GM18868 (cell line): Measurements from ENCODE around the gene SMYD3.

Source experiments
- ATAC-seq: cut with Tn5 transposase; IDR thresholded peaks from one replicate; pipeline ENCODE4 v1.9.1; 2021; ENCODE audit warnings: mild to moderate bottlenecking, moderate library complexity; ENCODE audit not compliant: unreplicated experiment

SMYD3 gene

DNA sequence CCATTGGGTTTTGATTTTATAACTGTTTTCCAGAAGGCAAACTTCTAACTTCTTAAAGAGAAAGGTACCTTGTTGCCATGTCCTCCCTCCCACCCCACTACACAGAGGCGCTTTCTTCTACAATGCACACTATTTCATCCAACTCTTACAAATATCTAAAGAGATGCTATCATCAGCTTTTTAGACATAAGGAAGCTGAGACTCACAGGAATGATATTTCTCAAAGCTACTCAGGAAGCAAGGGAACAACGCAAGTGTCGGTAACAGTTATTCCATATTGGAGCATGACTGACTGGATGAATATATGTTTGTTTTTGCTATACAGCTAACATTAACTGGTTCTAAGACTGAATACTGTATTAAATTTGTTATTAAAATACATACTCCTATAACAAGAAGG is 318.0 kb downstream of the SMYD3 start:
- ATAC-seq: no peak

- no peak for ATAC-seq
Measured at GRCh38 chr1:246187834-246188372, 319.2 kb downstream of the SMYD3 start.

DNA sequence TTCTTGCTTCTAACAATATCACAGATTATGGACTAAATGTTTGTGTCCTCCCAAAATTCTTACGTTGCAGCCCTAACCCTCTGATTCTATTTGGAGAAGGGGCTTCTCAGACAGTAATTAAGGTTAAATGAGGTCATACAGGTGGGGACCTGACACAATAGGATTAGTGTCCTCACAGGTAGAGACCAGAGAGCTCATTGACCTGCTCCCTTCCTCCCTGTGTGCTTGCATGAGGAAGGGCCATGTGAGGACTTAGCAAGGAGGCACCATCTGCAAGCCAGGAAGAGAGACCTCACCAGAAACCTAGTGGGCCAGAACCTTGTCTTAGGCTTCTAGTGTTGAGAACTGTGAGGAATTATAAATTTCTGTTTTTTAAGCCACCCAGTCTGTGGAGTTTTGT is 322.6 kb downstream of the SMYD3 start:
- no peak for ATAC-seq

GRCh38 chr1:246182149-246182851 is 324.8 kb downstream of the SMYD3 start:
- no peak for ATAC-seq

DNA sequence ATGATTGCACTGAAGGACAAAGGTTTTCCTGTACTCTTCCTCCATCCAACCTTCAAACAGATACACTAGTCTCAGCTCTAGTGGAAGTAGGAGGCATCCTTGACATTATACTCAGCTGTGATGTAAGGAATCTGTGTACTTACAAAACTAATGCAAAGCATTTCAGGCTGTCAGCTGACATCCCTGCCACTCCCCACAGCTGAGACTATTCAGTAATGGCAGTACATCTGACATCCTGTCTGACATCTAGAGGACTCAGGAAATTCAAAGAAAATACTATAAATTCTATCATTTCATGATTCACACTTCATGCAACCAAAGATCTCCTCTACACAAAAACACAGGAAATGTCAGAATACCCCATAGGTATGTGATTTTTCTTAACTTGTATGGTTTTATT is 325.8 kb downstream of the SMYD3 start:
- no peak for ATAC-seq

DNA sequence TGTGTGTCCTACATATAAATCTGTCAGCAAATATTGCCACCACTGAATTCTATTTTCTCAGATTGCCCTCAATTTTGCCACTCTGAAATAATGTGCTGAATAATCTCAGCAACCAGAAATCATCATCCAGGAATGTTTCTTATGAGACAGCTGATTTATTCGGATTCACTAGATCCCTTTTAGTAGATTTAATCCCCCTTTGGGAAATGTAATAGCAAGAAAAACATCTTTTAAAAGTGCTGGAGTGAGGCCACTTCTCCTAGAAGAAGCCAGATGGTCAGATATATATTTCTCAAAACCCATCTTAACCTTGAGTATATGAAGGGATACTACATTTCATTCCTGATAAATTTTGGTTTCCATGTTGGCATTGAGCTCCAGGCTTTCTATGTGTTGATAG is 327.7 kb downstream of the SMYD3 start:
- no peak for ATAC-seq

- no peak for ATAC-seq
Measured at GRCh38 chr1:246178717-246179311, 328.3 kb downstream of the SMYD3 start.

GRCh38 chr1:246176126-246177024 is 330.7 kb downstream of the SMYD3 start:
- no peak for ATAC-seq

GRCh38 chr1:246170574-246171261 is 336.4 kb downstream of the SMYD3 start:
- ATAC-seq: peak; percentile 88

GRCh38 chr1:246169486-246169885 is 337.6 kb downstream of the SMYD3 start:
- ATAC-seq: no peak

GRCh38 chr1:246169019-246169418 is 338.1 kb downstream of the SMYD3 start:
- no peak for ATAC-seq

DNA sequence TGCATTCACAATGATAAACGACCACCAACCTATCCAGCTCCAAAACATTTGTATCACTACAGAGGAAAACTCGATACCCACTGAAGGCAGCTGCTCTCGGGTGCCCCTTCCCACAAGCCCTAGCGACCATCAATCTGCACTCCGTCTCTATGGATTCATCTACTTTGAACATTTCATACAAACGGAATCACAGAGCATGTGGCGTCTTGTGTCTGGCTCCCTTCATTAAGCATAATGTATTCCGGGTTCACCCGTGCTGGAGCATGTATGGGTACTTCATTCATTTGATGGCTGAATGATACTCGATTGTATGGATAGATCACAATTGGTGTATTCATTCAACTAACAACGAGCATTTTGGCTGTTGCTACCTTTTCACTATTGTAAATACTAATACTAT is 340.2 kb downstream of the SMYD3 start:
- no peak for ATAC-seq

DNA sequence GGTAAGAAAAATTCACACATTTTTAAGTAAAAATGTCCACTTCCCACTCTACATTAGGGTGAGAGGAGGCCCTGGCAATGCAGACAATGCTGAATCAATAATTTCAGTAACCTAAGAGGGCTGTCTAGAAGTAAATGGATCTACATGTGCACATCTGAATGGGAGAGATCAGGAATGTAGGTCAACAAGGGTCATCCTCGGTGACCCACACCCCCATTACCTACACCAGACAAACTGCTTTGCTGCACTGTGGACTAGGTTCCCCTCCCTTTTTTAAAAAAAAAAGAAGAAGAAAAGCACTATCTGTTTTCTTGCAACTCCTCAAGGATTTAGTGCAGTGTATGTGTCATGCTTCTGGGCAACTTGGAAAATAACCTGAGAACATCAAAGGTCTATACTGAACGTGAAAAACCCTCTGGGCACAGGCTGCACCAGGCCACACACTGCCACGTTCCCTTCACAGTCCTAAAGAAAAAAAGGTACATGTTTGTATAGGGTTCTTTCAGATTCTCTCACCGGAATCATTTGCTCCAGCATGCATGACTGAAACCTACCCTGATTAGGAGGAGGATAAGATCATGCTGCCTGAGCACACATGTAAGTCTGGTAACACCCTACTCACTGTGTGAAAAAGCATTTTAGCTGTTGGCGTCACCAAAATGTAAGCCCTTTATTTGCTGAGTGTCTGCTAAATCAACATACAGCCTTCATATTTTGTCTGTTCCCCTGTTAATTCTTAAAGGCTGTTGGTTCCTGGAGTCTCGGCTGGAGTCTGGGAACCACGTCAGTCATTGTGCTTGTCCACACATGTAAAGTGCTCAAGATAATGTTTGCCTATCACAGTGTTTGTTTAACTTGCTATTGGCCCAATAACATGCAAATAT is 341.0 kb downstream of the SMYD3 start:
- no peak for ATAC-seq

- ATAC-seq: no peak
Measured at GRCh38 chr1:246164764-246165163, 342.3 kb downstream of the SMYD3 start.

DNA sequence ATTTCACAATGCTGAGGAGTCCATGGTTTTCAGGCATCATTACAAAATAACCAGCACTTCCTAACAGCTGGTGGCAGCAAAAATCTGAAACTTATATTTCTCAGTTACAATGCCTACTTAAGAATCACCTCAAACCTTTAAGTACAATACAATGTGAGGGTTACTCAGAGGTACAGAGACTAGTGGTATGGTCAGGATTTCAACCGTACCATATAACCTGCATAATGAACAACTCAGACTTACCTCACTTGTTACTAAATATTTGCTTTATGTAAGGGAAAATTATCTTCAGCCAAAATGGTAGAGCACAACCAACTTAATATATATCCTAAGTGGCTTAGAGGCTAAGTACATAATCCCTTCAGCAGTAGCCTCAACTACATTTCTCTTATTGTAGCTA is 344.5 kb downstream of the SMYD3 start:
- ATAC-seq: no peak

DNA sequence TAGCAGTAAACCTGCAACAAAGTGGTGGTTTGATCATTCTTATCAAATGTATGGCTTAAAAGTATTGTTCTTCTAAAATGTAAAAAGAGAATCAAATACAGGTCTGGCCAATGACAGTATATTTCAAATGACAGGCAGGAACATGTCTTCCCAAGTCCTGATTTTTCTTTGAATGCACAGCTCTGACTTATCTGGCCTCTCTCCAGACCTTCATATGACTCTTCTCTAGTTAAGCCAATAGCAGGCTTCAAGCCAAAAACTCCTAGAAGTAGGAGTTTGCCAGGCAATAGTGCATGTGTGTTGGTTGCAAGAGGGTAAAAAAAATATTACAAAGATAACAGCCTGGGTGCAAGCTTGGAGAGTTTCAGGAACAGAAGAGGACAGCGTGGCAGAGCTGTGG is 345.5 kb downstream of the SMYD3 start:
- no peak for ATAC-seq

DNA sequence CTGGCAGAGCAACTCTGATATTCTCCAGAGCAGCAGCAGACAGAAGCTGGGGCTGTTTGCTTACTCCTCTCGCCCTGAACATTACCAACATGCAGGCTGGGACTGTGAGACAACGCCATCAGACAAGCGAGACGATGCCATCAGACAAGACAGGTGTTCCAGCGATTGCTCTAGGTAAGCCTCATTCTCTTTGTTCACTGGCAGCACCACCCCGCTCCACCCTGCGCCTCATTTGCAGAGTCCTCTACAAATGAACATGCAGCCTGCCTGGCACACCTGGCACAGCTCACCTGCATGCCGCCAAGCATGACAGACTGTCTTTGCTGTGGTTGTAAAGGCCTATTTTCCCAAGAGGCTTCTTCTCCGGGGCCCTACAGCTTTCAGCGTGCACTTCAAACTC is 346.2 kb downstream of the SMYD3 start:
- no peak for ATAC-seq

DNA sequence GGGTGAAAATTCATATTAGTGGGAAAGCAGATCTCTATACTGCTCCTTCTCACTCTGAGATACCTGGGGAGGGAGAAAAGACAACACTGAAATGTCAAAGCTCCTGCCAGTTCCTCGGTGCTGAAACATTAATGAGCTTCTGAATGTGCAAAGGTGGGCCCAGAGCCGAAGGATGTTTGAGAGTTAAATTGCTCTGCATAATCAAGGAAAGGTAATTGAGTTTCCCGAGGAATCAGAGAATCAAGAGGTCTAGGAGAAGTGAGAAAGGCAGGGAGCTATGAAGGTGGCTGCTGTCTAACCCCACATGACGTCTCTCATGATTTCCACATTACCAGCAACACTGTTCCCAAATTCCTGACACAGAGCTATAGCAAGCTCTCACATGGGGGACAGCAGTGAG is 346.7 kb downstream of the SMYD3 start:
- ATAC-seq: no peak

- ATAC-seq: no peak
Measured at GRCh38 chr1:246159279-246160227, 347.5 kb downstream of the SMYD3 start.
